Stimulated activated naive CD8-positive, alpha-beta T cell treated with anti-CD3 and anti-CD28 coated beads, Interleukin-15, amount 100 ng/mL, for 72 hours (primary cell): ENCODE measurements around the gene SIPA1.
A peak's percentile ranks its signal among the peaks of the same experiment; 100 is the strongest.
"Not testable (repeated sequence)": the region's sequence is repeated elsewhere in the genome, so short reads cannot be mapped to it uniquely, and the experiment has no call there.

ENCODE experiments used
- ATAC-seq: fragments of 150-1000 bp; cut with Tn5 transposase; 2 replicates; pipeline ENCODE4 v1.10.0; 2021; ENCODE audit warnings: mild to moderate bottlenecking, moderate library complexity
- DNase-seq, 2 donors: peaks; one replicate each; pipeline ENCODE4 v3.0.0; 2021 to 2022
- H3K27ac Mint-ChIP-seq, 2 donors: one replicate each; pipeline ENCODE4 v1.8.0; 2022; ENCODE audit warnings: mild to moderate bottlenecking in 2 of 2, mixed read lengths in 2 of 2, moderate library complexity in 2 of 2
- H3K27me3 Mint-ChIP-seq: one replicate; pipeline ENCODE4 v1.8.0; 2022; ENCODE audit warnings: mixed read lengths
- H3K4me1 Mint-ChIP-seq: one replicate; pipeline ENCODE4 v1.8.0; 2022; ENCODE audit warnings: mild to moderate bottlenecking, mixed read lengths
- H3K4me3 Mint-ChIP-seq, 2 donors: one replicate each; pipeline ENCODE4 v1.8.0; 2022; ENCODE audit warnings: mild to moderate bottlenecking in 2 of 2, mixed read lengths in 2 of 2, moderate library complexity in 1 of 2
- H3K9me3 Mint-ChIP-seq, 2 donors: one replicate each; pipeline ENCODE4 v1.8.0; 2022; ENCODE audit warnings: mixed read lengths in 2 of 2

SIPA1 gene

GRCh38 chr11:65630215-65630614, 7.7 kb upstream of the SIPA1 start:
- no peak for ATAC-seq
- no peak overlapping the region for H3K4me3 Mint-ChIP-seq

GRCh38 chr11:65633390-65634108, 4.4 kb upstream of the SIPA1 start:
- ATAC-seq = no peak
- H3K4me1 Mint-ChIP-seq = peaks cover 37% of the 10 kb centered on the region
- H3K9me3 Mint-ChIP-seq = no peaks in the 10 kb centered on the region
- H3K4me3 Mint-ChIP-seq = no peak overlapping the region
- no peak for DNase-seq
- H3K27ac Mint-ChIP-seq = peak overlapping the region in 1 of 2 donors; percentile 84
- no peaks in the 10 kb centered on the region for H3K27me3 Mint-ChIP-seq

More at GRCh38 chr11:65630215-65630614, 7.7 kb upstream of the SIPA1 start:
- Mint-ChIP-seq H3K9me3 (no peaks in the 10 kb centered on the region), H3K27ac (no peak overlapping the region), H3K27me3 (no peaks in the 10 kb centered on the region), H3K4me1 (peaks cover 27% of the 10 kb centered on the region)
- no peak for DNase-seq

- Mint-ChIP-seq H3K27me3 (no peaks in the 10 kb centered on the region), H3K4me3 (no peak overlapping the region), H3K4me1 (peaks cover 42% of the 10 kb centered on the region), H3K9me3 (no peaks in the 10 kb centered on the region), H3K27ac (peak overlapping the region; percentile 69 to 84)
- DNase-seq (no peak), ATAC-seq (no peak)
Measured at GRCh38 chr11:65634109-65634436, 3.8 kb upstream of the SIPA1 start.

DNA sequence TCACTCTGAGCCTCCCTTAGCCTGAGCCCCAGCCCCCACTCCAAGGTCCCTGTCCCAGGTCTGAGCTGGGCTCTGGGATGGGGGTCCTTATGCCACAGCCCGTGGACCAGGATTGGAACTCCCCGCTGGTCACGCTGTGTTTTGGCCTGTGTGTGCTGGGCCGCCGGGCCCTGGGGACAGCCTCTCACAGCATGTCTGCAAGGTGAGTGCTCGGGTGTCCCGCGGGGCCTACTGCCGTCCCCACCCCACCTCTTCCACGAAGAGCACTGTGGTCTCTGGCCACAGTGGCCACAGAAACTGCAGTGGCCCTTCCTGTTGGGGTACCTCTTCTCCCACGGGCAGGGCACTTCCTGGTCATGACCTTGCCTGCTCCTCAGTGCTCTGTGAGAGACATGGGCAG, 3.5 kb upstream of the SIPA1 start:
- H3K9me3 Mint-ChIP-seq = no peaks in the 10 kb centered on the region
- peaks cover 46% of the 10 kb centered on the region for H3K4me1 Mint-ChIP-seq
- H3K27me3 Mint-ChIP-seq = no peaks in the 10 kb centered on the region
- DNase-seq (no peak), ATAC-seq (no peak)
- H3K27ac Mint-ChIP-seq = peak overlapping the region in 1 of 2 donors; percentile 69
- H3K4me3 Mint-ChIP-seq = no peak overlapping the region

DNA sequence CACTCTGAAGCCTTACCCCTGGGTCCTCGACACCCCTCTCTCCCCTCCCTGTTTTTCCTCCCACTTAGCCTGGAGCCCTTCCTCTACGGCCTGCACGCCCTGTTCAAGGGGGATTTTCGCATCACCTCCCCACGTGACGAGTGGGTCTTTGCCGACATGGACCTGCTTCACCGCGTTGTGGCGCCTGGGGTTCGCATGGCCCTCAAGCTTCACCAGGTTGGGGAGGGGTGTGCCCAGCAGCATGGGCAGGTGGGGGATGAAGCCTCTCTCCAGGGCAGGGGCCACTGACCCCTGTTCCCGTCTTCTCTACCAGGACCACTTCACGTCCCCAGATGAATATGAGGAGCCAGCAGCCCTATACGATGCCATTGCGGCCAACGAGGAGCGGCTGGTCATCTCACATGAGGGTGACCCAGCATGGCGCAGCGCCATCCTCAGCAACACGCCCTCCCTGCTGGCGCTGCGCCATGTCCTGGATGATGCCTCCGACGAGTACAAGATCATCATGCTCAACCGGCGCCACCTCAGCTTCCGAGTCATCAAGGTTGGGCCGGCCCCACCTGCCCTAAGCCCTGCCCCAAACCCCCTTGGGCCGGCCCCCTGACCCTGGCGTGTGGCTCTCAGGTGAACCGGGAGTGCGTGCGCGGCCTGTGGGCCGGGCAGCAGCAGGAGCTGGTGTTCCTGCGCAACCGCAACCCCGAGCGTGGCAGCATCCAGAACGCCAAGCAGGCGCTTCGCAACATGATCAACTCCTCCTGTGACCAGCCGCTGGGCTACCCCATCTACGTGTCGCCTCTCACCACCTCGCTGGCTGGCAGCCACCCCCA, 2.8 kb upstream of the SIPA1 start:
- ATAC-seq = no peak
- Mint-ChIP-seq H3K27me3 (no peaks in the 10 kb centered on the region), H3K4me3 (no peak overlapping the region)

DNA sequence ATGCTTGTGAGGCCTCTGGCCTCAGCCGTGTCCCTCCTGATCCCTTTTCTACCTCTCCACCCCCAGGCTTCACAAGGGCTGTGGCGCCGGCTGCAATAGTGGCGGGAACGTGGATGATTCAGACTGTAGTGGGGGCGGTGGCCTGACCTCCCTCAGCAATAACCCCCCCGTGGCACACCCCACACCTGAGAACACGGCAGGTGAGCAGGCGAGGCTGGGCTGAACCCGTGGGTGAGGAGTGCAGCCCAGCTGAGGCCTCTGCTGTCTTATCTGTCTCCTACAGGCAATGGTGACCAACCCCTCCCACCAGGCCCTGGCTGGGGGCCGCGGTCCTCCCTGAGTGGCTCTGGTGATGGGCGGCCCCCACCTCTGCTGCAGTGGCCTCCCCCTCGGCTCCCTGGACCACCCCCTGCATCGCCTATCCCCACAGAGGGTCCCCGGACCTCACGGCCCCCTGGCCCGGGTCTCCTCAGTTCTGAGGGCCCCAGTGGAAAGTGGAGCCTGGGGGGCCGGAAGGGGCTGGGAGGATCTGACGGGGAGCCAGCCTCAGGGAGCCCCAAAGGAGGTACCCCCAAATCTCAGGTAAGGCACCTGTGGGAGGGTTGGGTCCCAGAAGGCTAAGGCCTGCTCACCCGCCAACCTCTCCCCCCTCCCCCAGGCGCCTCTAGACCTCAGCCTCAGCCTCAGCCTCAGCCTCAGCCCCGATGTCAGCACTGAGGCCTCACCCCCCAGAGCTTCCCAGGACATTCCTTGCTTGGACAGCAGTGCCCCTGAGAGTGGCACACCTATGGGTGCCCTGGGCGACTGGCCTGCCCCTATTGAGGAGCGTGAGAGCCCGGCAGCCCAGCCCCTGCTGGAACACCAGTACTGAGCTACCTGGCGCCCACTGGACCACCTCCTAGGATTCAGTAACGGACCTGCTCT, 1.5 kb upstream of the SIPA1 start:
- peak overlapping the region in 1 of 2 donors; percentile 55 for H3K27ac Mint-ChIP-seq
- DNase-seq (no peak), ATAC-seq (no peak)
- H3K4me3 Mint-ChIP-seq = peak overlapping the region in 1 of 2 donors; percentile 29
- peaks cover 63% of the 10 kb centered on the region for H3K4me1 Mint-ChIP-seq
- no peaks in the 10 kb centered on the region for H3K9me3 Mint-ChIP-seq
- H3K27me3 Mint-ChIP-seq = no peaks in the 10 kb centered on the region

More for the DNA sequence above, 2.8 kb upstream of the SIPA1 start:
- no peak overlapping the region for H3K27ac Mint-ChIP-seq
- H3K4me1 Mint-ChIP-seq = peaks cover 53% of the 10 kb centered on the region
- H3K9me3 Mint-ChIP-seq = no peaks in the 10 kb centered on the region
- DNase-seq = no peak

DNA sequence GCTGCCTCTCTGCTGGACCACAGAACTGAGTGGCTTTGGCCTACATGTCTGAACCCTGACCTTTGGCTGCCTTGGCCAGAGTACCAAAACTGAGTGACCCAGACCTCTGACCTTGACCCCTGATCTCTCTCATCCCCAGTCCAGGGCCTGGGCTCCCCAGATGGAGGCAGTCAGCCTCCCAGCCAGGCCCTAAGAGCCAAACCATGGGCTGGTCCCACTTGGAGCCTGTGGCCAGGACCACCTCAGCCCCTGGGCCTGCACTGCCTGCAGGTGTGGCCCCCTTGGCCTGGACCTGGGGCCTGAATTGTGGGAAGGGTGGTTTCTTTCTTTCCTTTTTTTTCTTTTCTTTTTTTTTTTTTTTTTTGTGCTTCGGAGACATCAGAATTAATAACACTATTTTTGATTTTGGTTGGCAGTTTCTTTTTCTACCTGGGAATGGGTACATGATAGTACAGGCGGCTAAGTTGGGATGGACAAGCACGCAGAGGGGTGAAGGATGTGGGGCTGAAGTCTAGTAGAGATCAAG, 806 bp upstream of the SIPA1 start:
- Mint-ChIP-seq H3K9me3 (no peaks in the 10 kb centered on the region), H3K27me3 (no peaks in the 10 kb centered on the region), H3K4me3 (peak overlapping the region; percentile 85 to 94), H3K27ac (peak overlapping the region; percentile 55 to 69), H3K4me1 (peaks cover 70% of the 10 kb centered on the region)
- no peak for ATAC-seq
- no peak for DNase-seq

DNA sequence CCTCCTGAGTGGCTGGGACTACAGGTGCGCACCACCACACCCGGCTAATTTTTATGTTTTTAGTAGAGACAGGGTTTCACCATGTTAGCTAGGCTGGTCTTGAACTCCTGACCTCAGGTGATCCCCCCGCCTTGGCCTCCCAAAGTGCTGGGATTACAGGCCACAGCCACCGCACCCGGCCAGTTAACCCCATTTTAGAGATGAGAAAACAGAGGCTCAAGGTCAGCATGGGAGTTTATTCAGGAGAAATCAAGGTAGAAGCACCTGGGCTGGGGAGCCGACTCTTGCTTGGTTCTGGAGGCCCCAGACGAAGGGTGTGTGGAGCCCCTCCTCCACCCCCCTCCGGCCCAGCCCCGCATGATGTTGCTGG, 1.3 kb downstream of the SIPA1 start:
- not testable (repeated sequence) for ATAC-seq, H3K27me3 Mint-ChIP-seq, DNase-seq, H3K9me3 Mint-ChIP-seq
- Mint-ChIP-seq H3K27ac (peak overlapping the region; percentile 85 to 96), H3K4me3 (peak overlapping the region; percentile 85 to 94), H3K4me1 (peaks cover 77% of the 10 kb centered on the region)

DNA sequence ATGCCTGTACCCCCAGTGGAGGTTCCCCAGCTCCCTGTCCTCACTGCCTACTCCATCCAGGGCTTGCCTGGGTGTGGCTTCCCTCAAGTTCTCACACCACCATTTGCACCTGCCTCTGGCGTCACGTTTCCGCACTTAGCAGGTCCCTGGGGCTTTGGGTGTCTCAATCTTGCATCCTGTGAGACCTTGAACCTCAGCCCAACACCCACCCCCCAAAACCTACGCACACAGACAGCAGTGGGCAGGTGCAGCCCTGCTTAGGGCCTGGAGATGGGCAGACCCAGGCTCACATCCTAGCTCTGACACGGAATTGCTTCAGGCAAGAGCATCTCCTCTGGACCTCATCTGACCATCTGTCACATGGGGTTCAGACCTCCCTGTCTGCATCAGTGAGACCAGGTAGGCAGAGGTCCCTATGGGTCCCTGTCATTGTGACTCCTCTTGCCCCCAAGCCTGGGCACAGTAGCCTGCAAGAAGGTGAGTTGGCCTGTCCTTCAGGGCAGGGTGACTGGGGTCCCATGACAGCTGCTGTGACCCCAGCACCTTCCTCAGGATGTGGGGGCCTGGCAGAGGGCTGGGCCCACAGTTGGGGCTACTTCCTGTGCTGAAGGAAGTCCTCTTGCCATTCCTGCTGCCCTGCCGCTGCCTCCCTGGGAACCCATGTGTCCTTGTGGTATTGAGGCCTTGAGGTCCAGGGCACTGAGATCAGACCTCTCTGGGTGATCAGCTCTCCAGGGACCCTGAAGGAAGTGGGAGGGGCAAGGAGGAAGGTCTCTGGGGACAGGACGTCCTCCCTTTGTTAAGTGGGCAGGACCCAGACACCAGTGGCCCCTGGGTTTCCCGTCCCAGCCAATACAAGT, 2.0 kb downstream of the SIPA1 start:
- H3K4me1 Mint-ChIP-seq = peaks cover 79% of the 10 kb centered on the region
- peak; percentile 31 to 72 for DNase-seq
- ATAC-seq = peak; percentile 52
- H3K4me3 Mint-ChIP-seq = peak overlapping the region; percentile 85
- H3K27ac Mint-ChIP-seq = peak overlapping the region; percentile 92 to 96
- no peaks in the 10 kb centered on the region for H3K27me3 Mint-ChIP-seq
- no peaks in the 10 kb centered on the region for H3K9me3 Mint-ChIP-seq

- H3K4me3 Mint-ChIP-seq = peak overlapping the region; percentile 85
- peak overlapping the region; percentile 90 to 92 for H3K27ac Mint-ChIP-seq
- DNase-seq = peak in 1 of 2 donors; percentile 49
- H3K27me3 Mint-ChIP-seq = no peaks in the 10 kb centered on the region
- peaks cover 74% of the 10 kb centered on the region for H3K4me1 Mint-ChIP-seq
- no peak for ATAC-seq
- H3K9me3 Mint-ChIP-seq = no peaks in the 10 kb centered on the region
Measured at GRCh38 chr11:65640483-65641296, 2.8 kb downstream of the SIPA1 start.

- Mint-ChIP-seq H3K9me3 (no peaks in the 10 kb centered on the region), H3K27me3 (no peaks in the 10 kb centered on the region), H3K4me1 (peaks cover 74% of the 10 kb centered on the region), H3K27ac (peak overlapping the region; percentile 76 to 90), H3K4me3 (peak overlapping the region; percentile 85)
- no peak for ATAC-seq
- DNase-seq = no peak
Measured at GRCh38 chr11:65641297-65642013, 3.6 kb downstream of the SIPA1 start.

- Mint-ChIP-seq H3K9me3 (no peaks in the 10 kb centered on the region), H3K27me3 (no peaks in the 10 kb centered on the region), H3K27ac (peak overlapping the region; percentile 57 to 90), H3K4me1 (peaks cover 69% of the 10 kb centered on the region), H3K4me3 (peak overlapping the region; percentile 85)
- DNase-seq = no peak
- ATAC-seq = no peak
Measured at GRCh38 chr11:65642014-65642671, 4.2 kb downstream of the SIPA1 start.

DNA sequence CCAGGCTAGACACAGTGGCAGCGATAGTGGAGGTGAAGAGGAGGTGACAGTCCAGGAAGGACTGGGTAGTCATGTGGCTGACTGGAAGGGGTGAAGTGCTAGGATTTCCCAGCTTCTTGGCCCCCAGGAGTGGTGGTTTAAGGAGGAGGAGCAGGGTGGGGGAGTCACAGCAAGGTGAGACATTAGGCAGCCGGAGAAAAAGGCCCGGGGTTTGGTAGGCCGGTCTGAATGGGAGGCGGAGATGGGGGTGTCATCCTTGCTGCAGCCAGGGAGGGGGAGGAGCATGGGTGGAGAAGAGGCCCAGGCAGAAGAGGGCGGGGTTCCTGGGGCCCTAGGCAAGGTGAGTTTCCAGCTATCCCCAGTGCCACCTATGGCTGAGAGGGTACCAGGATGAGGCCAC, 6.1 kb downstream of the SIPA1 start:
- H3K4me3 Mint-ChIP-seq = no peak overlapping the region

More for the DNA sequence above, 6.1 kb downstream of the SIPA1 start:
- Mint-ChIP-seq H3K27ac (peak overlapping the region in 1 of 2 donors; percentile 44), H3K4me1 (peaks cover 57% of the 10 kb centered on the region), H3K27me3 (no peaks in the 10 kb centered on the region), H3K9me3 (no peaks in the 10 kb centered on the region)
- ATAC-seq (no peak), DNase-seq (no peak)
